Loucy (cell line): ENCODE results near the gene ADAMTS15.

Experiments used
- H2AFZ ChIP-seq: fragments of 200-600 bp; sonication (generic); 2 replicates; pipeline ENCODE4 v1.6.0; 2016; ENCODE audit warnings: antibody characterized with exemption, mild to moderate bottlenecking, low read length, moderate library complexity
- H3F3A ChIP-seq: fragments of 200-600 bp; 2 replicates; pipeline ENCODE4 v1.6.0; 2016; ENCODE audit warnings: antibody characterized with exemption, low read depth, mild to moderate bottlenecking
- H3K27me3 ChIP-seq: fragments of 200-600 bp; sonication (generic); 2 replicates; pipeline ENCODE4 v1.6.1; 2014; ENCODE audit warnings: low read length, mild to moderate bottlenecking; ENCODE audit not compliant: insufficient read depth, poor library complexity, severe bottlenecking
- H3K36me3 ChIP-seq: fragments of 200-600 bp; sonication (generic); 2 replicates; pipeline ENCODE4 v1.6.1; 2016; ENCODE audit warnings: low read length; ENCODE audit not compliant: insufficient read depth
- H3K4me1 ChIP-seq: fragments of 200-600 bp; sonication (generic); 2 replicates; pipeline ENCODE4 v1.5.1; 2014; ENCODE audit warnings: low read length, mild to moderate bottlenecking; ENCODE audit not compliant: insufficient read depth, poor library complexity, severe bottlenecking
- H3K4me2 ChIP-seq: fragments of 200-600 bp; sonication (generic); 2 replicates; pipeline ENCODE4 v1.6.0; 2014; ENCODE audit warnings: antibody characterized with exemption, low read length, low read depth, mild to moderate bottlenecking; ENCODE audit not compliant: poor library complexity, severe bottlenecking
- H3K4me3 ChIP-seq: fragments of 200-600 bp; sonication (generic); 2 replicates; pipeline ENCODE4 v1.5.1; 2014; ENCODE audit warnings: low read length, mild to moderate bottlenecking, mixed read lengths; ENCODE audit not compliant: poor library complexity, severe bottlenecking
- H3K79me2 ChIP-seq: fragments of 200-600 bp; sonication (generic); 2 replicates; pipeline ENCODE4 v1.6.1; 2014; ENCODE audit warnings: low read length; ENCODE audit not compliant: insufficient read depth
- H3K9ac ChIP-seq: fragments of 200-600 bp; sonication (generic); 2 replicates; pipeline ENCODE4 v1.6.0; 2014; ENCODE audit warnings: mild to moderate bottlenecking, low read depth, low read length, moderate library complexity; ENCODE audit not compliant: poor library complexity, severe bottlenecking
- H3K9me2 ChIP-seq: fragments of 200-600 bp; sonication (generic); replicated peaks from 2 replicates; pipeline ENCODE4 v1.6.1; 2016; ENCODE audit warnings: low read depth, low read length, mixed read lengths
- H3K9me3 ChIP-seq: fragments of 200-600 bp; sonication (generic); 2 replicates; pipeline ENCODE4 v1.6.1; 2014; ENCODE audit warnings: mild to moderate bottlenecking, antibody characterized with exemption, low read length, low read depth; ENCODE audit not compliant: insufficient read depth
- H4K20me1 ChIP-seq: fragments of 200-600 bp; sonication (generic); 2 replicates; pipeline ENCODE4 v1.6.0; 2014; ENCODE audit warnings: antibody characterized with exemption, low read length, mild to moderate bottlenecking; ENCODE audit not compliant: insufficient read depth, poor library complexity, severe bottlenecking
- EZH2phosphoT487 ChIP-seq: fragments of 200-600 bp; IDR thresholded peaks from 2 replicates; pipeline ENCODE4 v1.6.1; 2018; ENCODE audit warnings: antibody characterized with exemption, mild to moderate bottlenecking, moderate library complexity, borderline replicate concordance
- TF ChIP-seq, protein P1 (sequence below): fragments of 200-600 bp; sonication (generic); conservative IDR thresholded peaks from 2 replicates; pipeline ENCODE4 v1.5.1; 2014; ENCODE audit warnings: mild to moderate bottlenecking, antibody characterized with exemption, low read length

The ADAMTS15 gene

GRCh38 chr11:130518164-130518680 is 69.8 kb downstream of the ADAMTS15 start:
- H3K79me2 ChIP-seq = no peaks in the 10 kb centered on the region

DNA sequence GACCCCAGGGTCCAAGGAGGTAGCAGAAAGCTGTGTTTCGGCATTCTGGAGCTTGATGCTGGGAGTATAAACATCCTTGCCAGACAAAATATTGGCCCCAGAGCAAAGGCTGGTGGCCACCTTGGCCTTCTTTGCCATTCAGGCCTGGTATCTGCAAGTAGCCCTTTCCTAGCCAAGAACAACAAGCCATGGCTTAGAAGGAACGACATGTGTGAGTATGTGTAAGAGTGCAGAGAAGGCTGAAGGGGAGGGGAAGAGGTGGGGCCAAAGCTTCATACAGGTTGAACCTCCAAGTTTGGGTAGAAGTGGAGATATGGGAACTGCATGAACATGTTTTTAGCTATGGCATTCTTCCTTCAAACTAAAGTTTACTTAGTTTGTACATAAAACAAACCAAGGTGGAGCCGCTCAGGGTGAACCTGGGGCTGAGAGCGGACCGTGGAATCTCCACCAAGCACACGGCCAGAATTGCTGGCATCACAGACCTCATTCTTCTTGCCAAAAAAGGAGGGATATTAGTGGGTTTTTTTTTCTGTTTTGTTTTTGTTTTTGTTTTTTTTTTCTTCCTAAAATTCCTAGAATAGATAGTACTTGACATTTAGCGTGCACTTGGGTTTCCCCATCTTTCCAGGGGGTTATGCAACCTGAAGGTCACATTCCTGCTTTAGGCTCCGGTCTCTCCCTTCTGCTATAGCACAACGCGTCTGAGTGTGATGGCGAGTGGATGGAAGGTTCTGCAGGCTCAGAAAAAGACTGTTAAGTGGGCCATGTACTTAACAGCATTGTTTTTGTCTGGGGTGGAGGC is 70.9 kb downstream of the ADAMTS15 start:
- no peaks in the 10 kb centered on the region for H3K9me2 ChIP-seq
- no peaks in the 10 kb centered on the region for H3K9me3 ChIP-seq
- TF ChIP-seq, protein P1, sequence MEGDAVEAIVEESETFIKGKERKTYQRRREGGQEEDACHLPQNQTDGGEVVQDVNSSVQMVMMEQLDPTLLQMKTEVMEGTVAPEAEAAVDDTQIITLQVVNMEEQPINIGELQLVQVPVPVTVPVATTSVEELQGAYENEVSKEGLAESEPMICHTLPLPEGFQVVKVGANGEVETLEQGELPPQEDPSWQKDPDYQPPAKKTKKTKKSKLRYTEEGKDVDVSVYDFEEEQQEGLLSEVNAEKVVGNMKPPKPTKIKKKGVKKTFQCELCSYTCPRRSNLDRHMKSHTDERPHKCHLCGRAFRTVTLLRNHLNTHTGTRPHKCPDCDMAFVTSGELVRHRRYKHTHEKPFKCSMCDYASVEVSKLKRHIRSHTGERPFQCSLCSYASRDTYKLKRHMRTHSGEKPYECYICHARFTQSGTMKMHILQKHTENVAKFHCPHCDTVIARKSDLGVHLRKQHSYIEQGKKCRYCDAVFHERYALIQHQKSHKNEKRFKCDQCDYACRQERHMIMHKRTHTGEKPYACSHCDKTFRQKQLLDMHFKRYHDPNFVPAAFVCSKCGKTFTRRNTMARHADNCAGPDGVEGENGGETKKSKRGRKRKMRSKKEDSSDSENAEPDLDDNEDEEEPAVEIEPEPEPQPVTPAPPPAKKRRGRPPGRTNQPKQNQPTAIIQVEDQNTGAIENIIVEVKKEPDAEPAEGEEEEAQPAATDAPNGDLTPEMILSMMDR = no peak
- TF ChIP-seq EZH2phosphoT487 = no peak
- H3K4me1 ChIP-seq = no peaks in the 10 kb centered on the region
- H3K36me3 ChIP-seq = no peaks in the 10 kb centered on the region
- H3K27me3 ChIP-seq = no peaks in the 10 kb centered on the region
- no peaks in the 10 kb centered on the region for H3K79me2 ChIP-seq
- H4K20me1 ChIP-seq = no peaks in the 10 kb centered on the region
- no peak overlapping the region for H3K4me2 ChIP-seq
- H3K4me3 ChIP-seq = no peak overlapping the region
- H3F3A ChIP-seq = no peaks in the 10 kb centered on the region
- H3K9ac ChIP-seq = no peak overlapping the region
- no peak overlapping the region for H2AFZ ChIP-seq

More at GRCh38 chr11:130518164-130518680, 69.8 kb downstream of the ADAMTS15 start:
- Histone ChIP-seq H4K20me1 (no peaks in the 10 kb centered on the region), H3K27me3 (no peaks in the 10 kb centered on the region), H3K4me3 (no peak overlapping the region), H3K4me1 (no peaks in the 10 kb centered on the region), H3K9me2 (no peaks in the 10 kb centered on the region), H3F3A (no peaks in the 10 kb centered on the region), H3K4me2 (no peak overlapping the region), H2AFZ (no peak overlapping the region), H3K9ac (no peak overlapping the region), H3K36me3 (no peaks in the 10 kb centered on the region), H3K9me3 (no peaks in the 10 kb centered on the region)
- TF ChIP-seq, protein P1 = no peak
- TF ChIP-seq EZH2phosphoT487 = no peak

GRCh38 chr11:130520271-130520671 is 71.8 kb downstream of the ADAMTS15 start:
- H3K4me2 ChIP-seq = no peak overlapping the region
- H2AFZ ChIP-seq = no peak overlapping the region
- no peak overlapping the region for H3K9ac ChIP-seq
- H3K27me3 ChIP-seq = no peaks in the 10 kb centered on the region
- no peaks in the 10 kb centered on the region for H3K4me1 ChIP-seq
- no peaks in the 10 kb centered on the region for H3K36me3 ChIP-seq
- H4K20me1 ChIP-seq = no peaks in the 10 kb centered on the region
- H3K9me2 ChIP-seq = no peaks in the 10 kb centered on the region
- no peaks in the 10 kb centered on the region for H3F3A ChIP-seq
- H3K4me3 ChIP-seq = no peak overlapping the region
- no peaks in the 10 kb centered on the region for H3K9me3 ChIP-seq
- no peaks in the 10 kb centered on the region for H3K79me2 ChIP-seq
- no peak for TF ChIP-seq EZH2phosphoT487
- TF ChIP-seq, protein P1 = no peak
